Measurements from ENCODE around the gene GALNT8. TPM values are rescaled to one million over a fixed set of nuclear protein-coding genes. Genes with fewer than 3 reads are reported as not detected.
A peak's percentile ranks its signal among the peaks of the same experiment; 100 is the strongest.

Gene GALNT8
- total RNA-seq, 1 donor from 2014 or later = 2.7 TPM

DNA sequence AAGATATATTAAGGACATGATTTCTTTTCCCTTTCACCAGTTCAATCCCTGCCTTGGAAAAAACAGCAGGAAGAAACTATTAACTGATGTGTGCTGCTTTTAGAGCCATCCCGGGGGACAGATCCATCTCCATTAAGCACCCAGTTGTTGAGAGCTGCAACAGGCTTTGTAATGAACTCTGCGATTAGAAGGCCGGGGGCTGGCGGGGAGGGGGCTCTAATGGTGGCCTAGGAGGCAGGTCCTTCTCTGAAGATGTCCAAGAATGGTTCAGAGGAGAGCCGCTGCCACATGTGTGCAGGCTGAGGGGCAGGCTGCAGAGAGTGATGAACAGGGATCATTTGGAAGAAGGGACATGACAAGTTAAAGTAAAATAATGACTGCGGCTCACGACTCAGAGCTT, 67.8 kb downstream of the GALNT8 start:
- intact Hi-C loops (cut with DNase I) = no loop called here
- no peak for ATAC-seq
- no peak for DNase-seq (ENCODE audit: missing footprints)

DNA sequence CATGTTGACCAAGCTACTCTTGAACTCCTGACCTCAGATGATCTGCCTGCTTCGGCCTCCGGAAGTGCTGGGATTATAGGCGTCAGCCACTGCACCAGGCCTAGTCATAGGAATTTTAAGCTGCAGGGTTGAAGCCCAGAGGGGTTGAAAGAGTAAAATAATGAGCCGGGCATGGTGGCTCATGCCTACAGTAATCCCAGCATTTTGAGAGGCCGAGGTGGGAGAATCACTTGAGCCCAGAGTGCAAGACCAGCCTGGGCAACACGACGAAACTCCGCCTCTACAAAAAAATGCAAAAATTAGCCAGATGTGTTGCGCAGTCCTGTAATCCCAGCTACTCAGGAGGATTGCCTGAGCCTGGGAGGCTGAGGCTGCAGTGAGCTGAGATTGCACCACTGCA, 69.6 kb downstream of the GALNT8 start:
- intact Hi-C loops (cut with DNase I) = no loop called here
- ATAC-seq = no peak

DNA sequence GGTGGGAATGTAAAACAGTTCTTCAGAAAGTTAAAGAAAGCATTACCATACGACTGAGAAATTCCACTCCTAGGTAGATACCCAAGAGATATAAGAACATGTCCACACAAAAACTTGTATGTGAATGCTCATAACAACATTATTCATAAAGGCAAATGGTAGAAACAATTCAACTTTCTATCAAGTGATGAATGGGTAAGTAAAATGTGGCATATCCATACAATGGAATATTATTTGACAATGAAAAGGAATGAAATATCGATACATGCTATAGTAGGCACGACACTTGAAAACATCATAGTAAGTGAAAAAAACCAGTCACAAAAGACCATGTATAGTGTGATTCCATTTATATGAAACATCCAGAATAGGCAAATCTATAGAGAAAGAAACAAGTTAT, 71.3 kb downstream of the GALNT8 start:
- DNase-seq (ENCODE audit: missing footprints) (no peak), ATAC-seq (no peak)
- intact Hi-C loops (cut with DNase I) = no loop called here

More for the DNA sequence above, 69.6 kb downstream of the GALNT8 start:
- DNase-seq (ENCODE audit: missing footprints) = no peak

DNA sequence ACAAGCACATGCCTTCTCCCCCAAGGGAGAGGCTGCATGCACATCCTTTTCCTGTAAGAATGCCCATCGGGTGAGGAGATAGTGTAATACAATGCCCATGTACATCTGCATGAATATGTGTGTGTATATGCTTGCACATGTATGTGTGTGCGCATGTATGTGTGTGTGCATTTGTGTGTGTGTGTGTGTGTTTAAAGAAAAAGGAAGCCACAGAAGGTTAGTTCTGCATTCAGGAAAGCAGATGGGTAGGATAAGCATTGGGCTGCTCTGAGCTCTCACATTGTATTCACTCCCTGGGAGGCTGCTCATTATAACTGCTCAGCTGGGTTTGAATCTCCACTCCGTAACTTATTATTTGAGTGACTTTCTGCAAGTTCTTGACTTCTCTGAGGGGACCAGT, 74.3 kb downstream of the GALNT8 start:
- DNase-seq (ENCODE audit: missing footprints) (no peak), ATAC-seq (no peak)
- intact Hi-C loops (cut with DNase I) = no loop called here

DNA sequence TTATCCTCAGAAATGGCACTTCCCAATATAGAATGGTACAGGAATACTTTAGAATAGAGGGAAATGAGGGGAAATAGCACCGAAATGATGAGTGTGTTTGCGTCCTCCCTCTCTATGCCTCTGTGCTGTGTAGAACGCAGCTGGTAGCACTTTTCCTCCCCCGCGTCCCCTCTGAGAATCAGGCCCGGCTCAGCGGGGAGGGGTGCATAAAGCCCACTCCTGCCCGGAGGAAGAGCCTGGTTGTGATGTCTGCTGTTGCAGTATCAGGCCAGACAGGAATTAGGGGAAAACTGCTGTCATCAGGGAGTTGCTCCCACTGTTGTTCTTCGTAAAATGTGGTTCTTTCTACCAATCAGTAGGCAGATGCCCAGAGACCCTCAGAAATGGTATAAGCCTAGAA, 76.0 kb downstream of the GALNT8 start:
- ATAC-seq (no peak), DNase-seq (ENCODE audit: missing footprints) (no peak)
- intact Hi-C loops (cut with DNase I) = no loop called here

DNA sequence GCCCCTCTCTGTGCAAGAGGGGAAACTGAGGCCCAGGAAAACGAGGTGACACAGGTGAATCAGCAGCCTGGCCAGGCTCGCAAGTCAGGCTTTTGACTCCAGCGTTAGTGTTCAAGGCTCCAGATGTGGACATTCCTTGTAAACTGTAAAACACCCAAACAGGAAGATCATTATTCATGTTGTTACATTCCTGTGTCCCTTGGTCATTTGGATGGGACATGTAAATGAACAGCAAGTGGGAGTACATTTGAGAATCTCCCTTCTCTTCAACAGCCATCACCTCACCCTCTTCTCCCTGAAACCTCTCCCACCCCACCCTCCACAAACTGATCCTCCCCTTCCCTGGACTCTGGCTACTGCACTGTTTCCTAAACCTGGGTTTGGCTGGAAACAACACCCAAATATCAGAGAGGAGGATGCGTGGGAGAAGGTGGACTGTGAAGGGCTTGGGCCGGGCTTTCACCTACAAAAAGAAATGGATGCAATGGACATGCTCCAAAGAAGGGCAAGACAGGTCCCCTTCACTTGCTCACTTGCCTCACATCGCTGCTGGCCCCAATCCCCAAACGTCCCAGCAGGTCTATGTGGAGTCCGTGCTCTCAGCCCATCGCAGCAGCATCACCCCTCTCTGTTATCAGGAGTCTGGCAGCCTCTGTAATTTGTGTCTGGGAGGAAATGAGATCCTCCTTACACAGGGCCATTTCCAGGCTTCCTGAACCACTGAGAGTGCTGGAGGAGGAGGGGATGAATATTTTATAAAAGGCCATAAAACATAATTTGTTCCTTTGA, 76.7 kb downstream of the GALNT8 start:
- intact Hi-C loops (cut with DNase I) = no loop called here
- no peak for ATAC-seq
- DNase-seq (ENCODE audit: missing footprints) = no peak

DNA sequence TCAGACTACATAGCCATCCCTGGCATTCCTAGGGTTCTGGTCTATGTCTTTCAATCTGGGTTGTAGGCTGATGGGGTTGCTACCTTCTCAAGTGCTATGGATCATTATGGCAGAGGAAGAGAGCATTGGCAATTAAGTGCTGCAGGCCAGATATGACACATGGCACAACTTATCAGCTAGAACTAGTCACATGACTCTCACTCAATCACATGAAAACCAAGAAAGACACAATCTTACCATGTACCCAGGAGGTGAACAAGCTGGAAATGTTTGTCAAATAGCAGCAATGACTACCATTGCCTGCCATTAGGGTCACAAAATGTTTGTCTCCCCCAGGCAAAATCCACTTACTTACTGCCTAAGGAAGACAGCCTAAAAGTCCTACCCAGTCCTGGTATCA, 80.4 kb downstream of the GALNT8 start:
- no peak for ATAC-seq
- no peak for DNase-seq (ENCODE audit: missing footprints)
- intact Hi-C loops (cut with DNase I) = no loop called here

DNA sequence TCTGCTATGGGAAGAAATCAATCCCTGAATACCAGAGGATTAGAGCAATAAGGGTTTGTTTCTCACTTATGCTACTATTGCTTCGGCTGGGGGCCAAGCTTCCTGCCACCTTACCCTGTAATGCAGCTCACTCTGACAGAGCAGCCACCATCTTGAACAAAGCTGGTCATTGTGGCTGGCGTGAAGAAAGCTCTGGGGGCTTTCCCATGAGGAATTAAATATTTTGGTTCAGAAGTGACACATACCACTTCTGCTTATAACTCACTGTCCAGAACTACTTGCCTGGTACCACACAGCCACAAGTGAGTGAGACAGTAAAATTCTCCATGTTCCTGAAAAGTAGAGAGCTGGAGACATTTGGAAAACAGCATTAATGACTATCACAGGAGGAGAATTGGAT, 82.6 kb downstream of the GALNT8 start:
- intact Hi-C loops (cut with DNase I) = no loop called here
- ATAC-seq = no peak
- no peak for DNase-seq (ENCODE audit: missing footprints)

DNA sequence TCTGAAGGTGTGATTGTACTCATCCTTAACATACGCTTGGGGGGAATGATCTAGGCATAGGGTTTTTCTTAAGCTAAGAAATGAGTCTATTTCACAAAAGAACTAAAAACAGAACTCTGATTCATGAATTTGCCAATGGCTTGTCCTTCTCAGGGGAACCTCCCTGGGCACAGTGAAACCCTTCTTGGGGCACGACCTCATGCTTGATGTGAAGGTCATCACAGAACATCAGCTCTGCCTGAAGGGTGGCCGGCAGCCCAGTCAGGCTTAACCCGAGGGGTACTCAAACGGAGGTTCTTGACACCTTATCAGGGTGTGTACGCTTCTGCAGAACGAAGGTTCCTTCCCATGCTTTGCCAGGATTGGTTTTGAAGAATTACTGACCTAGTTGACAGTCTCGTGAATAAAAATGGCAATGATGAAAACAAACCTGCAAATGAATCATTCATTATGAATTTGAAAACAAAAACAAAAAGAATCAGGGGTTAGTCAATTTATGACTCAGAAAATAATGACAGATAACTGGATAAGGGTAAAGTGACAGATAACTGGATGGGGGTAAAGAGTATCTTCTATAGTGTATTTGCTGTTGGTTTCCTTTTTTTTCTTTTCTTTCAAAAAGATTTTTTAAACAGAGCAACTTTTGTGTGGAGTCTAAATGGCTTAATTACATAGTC, 86.4 kb downstream of the GALNT8 start:
- intact Hi-C loops (cut with DNase I) = no loop called here
- ATAC-seq (no peak), DNase-seq (ENCODE audit: missing footprints) (no peak)

DNA sequence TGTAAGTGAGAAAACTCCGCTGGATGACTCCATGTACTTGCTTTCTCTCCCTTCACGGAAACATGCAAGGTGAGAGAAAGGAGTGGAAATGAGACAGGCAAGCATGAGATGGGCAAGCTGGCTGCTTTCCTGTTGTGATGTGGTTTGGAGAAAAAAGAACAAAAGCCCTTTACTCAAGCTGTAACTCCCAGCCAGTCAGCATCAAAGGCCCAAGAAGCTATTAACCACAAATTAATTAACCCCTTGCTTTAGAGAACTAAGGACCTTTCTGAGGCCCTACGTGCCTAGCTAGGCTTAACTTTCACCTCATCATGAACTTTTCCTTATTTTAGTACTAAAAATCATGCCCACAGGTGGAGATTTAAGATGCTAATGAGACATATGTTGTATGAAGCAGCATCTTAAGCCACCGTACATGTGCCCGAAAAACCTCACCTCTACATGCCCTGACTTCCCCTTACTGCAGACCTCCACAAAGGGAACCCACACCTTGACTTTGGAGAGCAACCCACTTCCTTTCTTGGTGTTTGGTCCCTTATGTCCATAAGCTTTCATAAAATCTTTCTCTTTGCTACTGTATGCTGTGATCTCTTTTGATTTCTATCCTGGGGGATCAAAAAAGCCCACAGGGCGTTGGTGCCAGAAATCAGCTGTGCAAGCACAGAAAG, 87.0 kb downstream of the GALNT8 start:
- no peak for DNase-seq (ENCODE audit: missing footprints)
- intact Hi-C loops (cut with DNase I) = no loop called here
- ATAC-seq = no peak

DNA sequence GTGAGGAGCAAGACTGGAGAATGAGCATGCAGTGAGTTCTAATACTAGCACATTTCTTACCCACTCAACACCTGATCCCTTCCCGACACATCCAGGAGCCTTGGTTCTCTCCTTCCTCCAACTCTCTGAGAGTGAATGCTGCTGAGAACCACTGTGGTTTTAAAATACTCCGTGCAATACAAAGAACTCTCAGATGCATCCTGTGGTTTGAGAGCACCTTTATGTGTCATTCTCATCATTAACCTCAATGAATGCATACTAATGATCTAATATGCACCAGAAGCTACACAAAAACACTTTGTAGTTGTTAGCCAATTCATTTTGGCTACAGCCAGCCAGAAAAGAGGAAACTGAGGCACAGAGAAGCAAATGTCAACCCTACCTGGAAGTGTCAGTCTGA, 87.6 kb downstream of the GALNT8 start:
- DNase-seq (ENCODE audit: missing footprints) = no peak
- no peak for ATAC-seq
- intact Hi-C loops (cut with DNase I) = no loop called here

DNA sequence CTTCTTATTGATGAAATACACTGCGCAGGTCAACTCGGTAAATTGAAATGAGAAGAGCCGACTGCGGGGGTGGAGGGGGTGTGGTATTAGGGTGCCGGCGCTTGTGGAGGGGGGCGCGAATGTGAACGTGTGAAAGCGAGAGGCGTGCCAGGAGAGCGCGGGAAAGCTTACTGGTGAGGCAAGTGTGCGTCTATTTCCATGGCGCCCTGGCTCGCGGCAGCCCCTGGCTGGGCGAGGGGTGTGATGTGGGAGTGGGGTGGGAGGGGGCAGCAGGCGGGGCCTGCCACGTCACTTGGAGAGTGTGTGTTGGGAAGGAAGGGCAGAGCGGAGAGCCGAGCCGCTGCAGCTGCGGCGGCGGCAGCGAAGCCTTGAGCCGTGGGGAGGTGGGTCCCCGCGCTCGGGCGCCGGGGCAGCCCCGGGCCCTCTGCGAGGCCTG, 88.8 kb downstream of the GALNT8 start:
- intact Hi-C loops (cut with DNase I) = no loop called here
- ATAC-seq (peak; percentile 44), DNase-seq (ENCODE audit: missing footprints) (no peak)

DNA sequence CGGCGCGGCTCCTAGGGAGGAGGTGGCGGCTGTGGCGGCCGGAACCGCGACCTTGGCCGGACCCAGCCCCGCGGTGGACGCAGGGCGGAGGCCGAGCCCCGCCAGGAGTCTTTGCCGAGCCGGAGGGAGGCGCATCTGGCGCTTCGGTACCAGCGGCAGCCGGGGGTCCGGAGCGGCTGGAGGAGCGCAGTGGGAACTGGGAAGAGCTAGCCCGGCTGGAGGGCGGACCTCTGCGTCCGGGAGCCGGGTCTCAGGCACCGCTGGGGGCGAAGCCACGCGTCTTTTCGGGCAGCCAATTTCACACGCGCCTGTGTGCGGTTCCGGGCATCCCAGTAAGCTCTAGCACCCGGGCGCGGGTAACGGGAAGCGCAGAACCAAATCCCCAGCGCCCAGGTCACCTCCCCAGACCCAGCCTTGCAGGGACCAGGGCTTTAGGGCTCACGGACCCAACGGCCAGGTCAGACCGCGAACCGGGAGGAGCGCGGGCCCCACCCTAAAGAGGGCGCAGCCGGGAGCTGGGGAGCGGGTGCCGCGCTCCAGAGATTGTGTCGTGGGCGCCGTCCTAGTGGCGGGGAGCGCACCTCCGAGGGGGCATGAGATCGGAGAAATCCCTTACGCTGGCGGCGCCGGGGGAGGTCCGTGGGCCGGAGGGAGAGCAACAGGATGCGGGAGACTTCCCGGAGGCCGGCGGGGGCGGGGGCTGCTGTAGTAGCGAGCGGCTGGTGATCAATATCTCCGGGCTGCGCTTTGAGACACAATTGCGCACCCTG, 89.4 kb downstream of the GALNT8 start:
- intact Hi-C loops (cut with DNase I) = no loop called here
- peak; percentile 34 for ATAC-seq
- no peak for DNase-seq (ENCODE audit: missing footprints)

DNA sequence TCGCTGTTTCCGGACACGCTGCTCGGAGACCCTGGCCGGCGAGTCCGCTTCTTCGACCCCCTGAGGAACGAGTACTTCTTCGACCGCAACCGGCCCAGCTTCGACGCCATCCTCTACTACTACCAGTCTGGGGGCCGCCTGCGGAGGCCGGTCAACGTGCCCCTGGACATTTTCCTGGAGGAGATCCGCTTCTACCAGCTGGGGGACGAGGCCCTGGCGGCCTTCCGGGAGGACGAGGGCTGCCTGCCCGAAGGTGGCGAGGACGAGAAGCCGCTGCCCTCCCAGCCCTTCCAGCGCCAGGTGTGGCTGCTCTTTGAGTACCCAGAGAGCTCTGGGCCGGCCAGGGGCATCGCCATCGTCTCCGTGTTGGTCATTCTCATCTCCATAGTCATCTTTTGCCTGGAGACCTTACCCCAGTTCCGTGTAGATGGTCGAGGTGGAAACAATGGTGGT, 90.0 kb downstream of the GALNT8 start:
- DNase-seq (ENCODE audit: missing footprints) (no peak), ATAC-seq (no peak)
- intact Hi-C loops (cut with DNase I) = no loop called here

DNA sequence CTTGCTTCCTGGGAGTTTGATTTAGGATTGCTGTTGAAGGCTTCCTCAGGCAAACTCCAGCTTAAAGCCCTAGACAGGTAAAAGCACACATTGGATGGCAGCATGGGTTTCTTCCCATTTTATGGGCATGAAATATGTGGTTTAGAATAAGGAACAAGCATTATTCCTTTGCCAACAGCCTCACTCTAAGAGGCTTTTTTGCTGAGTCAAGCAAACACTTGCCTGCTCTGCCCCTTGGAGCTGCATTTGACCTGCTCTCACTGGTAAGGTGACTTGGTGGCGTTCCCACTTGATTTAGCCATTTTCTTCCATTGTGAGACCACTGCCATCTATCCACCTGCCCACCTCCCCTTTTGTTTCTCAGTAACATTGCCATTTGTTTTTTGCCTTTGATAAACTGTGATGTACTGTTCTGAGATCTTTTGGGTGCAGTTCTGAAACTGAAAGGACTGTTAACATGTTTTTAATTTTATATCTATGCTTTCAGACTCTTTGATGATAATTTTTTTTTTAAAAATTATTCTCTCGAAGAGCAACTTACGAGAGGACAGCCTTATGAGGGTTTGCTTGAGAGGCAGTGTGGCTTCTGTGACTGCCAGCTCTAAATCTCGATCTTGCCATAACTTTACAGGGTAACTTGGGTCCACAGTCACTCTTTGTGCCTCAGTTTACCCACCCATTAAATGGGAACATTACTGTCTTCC, 92.6 kb downstream of the GALNT8 start:
- intact Hi-C loops (cut with DNase I) = no loop called here
- DNase-seq (ENCODE audit: missing footprints) (no peak), ATAC-seq (no peak)

DNA sequence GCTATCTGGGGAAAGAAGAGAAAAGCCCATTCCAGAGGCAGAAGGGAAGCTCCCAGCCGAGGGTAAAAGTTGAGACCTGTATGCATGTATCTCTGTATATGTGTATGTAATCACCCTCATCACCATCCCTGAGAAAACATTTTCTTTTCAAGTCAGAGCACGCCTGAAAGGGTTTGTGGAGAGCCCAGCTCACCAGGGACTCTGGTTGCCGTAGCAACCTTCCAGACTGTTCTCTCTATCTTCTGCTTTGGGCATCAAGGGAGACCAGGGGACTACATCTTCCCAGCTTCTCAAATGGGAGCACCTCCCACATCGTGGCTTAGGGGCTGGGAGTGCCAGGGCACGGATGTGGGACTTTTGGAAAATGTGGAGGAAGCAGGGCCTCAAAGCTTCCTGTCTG, 93.5 kb downstream of the GALNT8 start:
- intact Hi-C loops (cut with DNase I) = no loop called here
- ATAC-seq = no peak

DNA sequence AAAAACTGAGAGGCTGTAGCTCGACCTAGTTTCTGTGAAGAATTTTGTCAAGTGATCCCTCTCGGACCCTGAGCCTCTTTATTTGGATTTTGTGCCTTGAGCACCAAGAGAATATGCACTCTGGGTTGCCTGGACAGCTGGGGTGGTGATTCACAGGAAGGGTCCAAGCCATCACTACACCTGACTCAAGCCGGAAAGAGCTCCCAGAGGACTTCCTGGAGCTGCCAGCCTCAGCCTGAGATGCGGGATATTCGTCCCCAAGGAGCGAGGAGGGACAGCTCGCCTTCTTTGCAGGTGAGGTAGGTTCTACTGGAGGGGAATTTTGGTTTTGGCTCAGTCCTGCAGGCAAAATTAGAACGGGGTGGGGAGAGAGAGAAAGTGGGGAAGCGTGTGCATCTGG, 94.3 kb downstream of the GALNT8 start:
- DNase-seq (ENCODE audit: missing footprints) (no peak), ATAC-seq (no peak)
- intact Hi-C loops (cut with DNase I) = no loop called here

More for the DNA sequence above, 93.5 kb downstream of the GALNT8 start:
- DNase-seq (ENCODE audit: missing footprints) = no peak

DNA sequence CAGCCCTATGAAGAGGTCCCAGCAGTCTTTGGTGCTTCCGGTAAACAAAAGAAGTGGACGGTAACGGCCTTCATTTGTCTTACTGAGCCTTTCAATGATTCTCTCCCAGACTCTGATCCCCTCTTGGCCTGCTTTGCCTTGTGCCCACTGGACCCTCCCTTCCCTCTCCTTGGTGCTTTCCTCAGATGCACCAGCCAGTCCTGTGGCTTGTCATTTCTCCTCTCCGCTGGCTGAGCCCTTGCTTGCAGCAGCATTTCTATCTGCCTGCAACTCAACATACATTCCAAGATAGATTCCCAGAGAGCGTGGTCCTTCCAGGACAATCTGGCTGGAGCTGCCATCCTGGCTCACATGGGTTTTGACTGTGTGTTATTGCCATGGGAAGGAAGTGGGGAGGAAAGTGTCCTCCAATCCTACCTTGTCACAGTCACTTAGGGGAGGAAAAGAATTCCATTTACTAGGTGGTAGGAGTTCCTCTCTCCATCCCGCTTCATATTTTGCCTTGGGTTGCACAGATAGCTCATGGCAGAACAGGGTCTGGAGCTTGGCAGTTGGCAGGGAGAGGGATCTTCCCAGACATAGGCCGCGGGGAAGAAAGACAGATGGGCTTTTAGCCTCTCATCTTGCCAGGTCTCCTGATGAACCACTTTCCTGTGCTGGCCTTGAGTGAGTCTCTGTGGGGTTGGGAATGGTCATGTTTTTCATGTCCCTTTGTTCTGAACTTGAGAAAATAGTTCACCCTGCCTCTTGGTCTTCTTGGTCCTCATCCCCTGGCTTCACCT, 96.7 kb downstream of the GALNT8 start:
- DNase-seq (ENCODE audit: missing footprints) (no peak), ATAC-seq (no peak)
- intact Hi-C loops (cut with DNase I) = no loop called here

Measured in Right ventricle myocardium inferior (tissue), 1 donor.